Rectal smooth muscle tissue (tissue), 1 donor: Measurements from ENCODE around the gene LCOR.

Experiments used
- H3K27ac ChIP-seq: one replicate; pipeline ENCODE4 v1.7.0; 2013; ENCODE audit warnings: low read depth, low read length, inconsistent platforms
- H3K27me3 ChIP-seq: one replicate; pipeline ENCODE4 v1.7.0; 2013; ENCODE audit warnings: low read length; ENCODE audit not compliant: control insufficient read depth, insufficient read depth
- H3K36me3 ChIP-seq: one replicate; pipeline ENCODE4 v1.7.0; 2013; ENCODE audit warnings: low read length; ENCODE audit not compliant: control insufficient read depth, insufficient read depth
- H3K4me1 ChIP-seq: one replicate; pipeline ENCODE4 v1.7.0; 2013; ENCODE audit warnings: low read length; ENCODE audit not compliant: control insufficient read depth, insufficient read depth
- H3K4me3 ChIP-seq: one replicate; pipeline ENCODE4 v1.7.0; 2013; ENCODE audit warnings: low read length
- H3K9ac ChIP-seq: one replicate; pipeline ENCODE4 v1.7.0; 2013; ENCODE audit warnings: low read length

Gene LCOR

GRCh38 chr10:96904648-96905047, 72.5 kb downstream of the LCOR start:
- H3K36me3 ChIP-seq = no peaks in the 10 kb centered on the region
- no peak overlapping the region for H3K9ac ChIP-seq
- no peaks in the 10 kb centered on the region for H3K27me3 ChIP-seq
- no peak overlapping the region for H3K4me3 ChIP-seq
- H3K27ac ChIP-seq = no peak overlapping the region
- H3K4me1 ChIP-seq = no peaks in the 10 kb centered on the region

- no peaks in the 10 kb centered on the region for H3K27me3 ChIP-seq
- H3K9ac ChIP-seq = no peak overlapping the region
- H3K4me1 ChIP-seq = no peaks in the 10 kb centered on the region
- no peak overlapping the region for H3K27ac ChIP-seq
- no peak overlapping the region for H3K4me3 ChIP-seq
- no peaks in the 10 kb centered on the region for H3K36me3 ChIP-seq
These were observed 74.8 kb downstream of the LCOR start for GRCh38 chr10:96906864-96907263.

GRCh38 chr10:96910488-96911395, 78.6 kb downstream of the LCOR start:
- H3K27ac ChIP-seq = no peak overlapping the region
- H3K36me3 ChIP-seq = no peaks in the 10 kb centered on the region
- no peak overlapping the region for H3K9ac ChIP-seq
- H3K4me1 ChIP-seq = no peaks in the 10 kb centered on the region
- H3K4me3 ChIP-seq = no peak overlapping the region
- H3K27me3 ChIP-seq = no peaks in the 10 kb centered on the region

GRCh38 chr10:96912405-96912804, 80.3 kb downstream of the LCOR start:
- H3K9ac ChIP-seq = no peak overlapping the region
- no peaks in the 10 kb centered on the region for H3K4me1 ChIP-seq
- no peak overlapping the region for H3K4me3 ChIP-seq
- no peaks in the 10 kb centered on the region for H3K27me3 ChIP-seq
- H3K36me3 ChIP-seq = no peaks in the 10 kb centered on the region
- no peak overlapping the region for H3K27ac ChIP-seq

- H3K27ac ChIP-seq = no peak overlapping the region
- H3K9ac ChIP-seq = no peak overlapping the region
These were observed 81.8 kb downstream of the LCOR start for GRCh38 chr10:96913906-96914305.

GRCh38 chr10:96917628-96918027, 85.5 kb downstream of the LCOR start:
- Histone ChIP-seq H3K9ac (no peak overlapping the region), H3K4me3 (no peak overlapping the region), H3K36me3 (no peaks in the 10 kb centered on the region), H3K27ac (no peak overlapping the region), H3K27me3 (no peaks in the 10 kb centered on the region), H3K4me1 (no peaks in the 10 kb centered on the region)

More at GRCh38 chr10:96913906-96914305, 81.8 kb downstream of the LCOR start:
- Histone ChIP-seq H3K4me3 (no peak overlapping the region), H3K27me3 (no peaks in the 10 kb centered on the region), H3K4me1 (no peaks in the 10 kb centered on the region), H3K36me3 (no peaks in the 10 kb centered on the region)

- Histone ChIP-seq H3K9ac (no peak overlapping the region), H3K27me3 (no peaks in the 10 kb centered on the region), H3K36me3 (no peaks in the 10 kb centered on the region), H3K4me1 (no peaks in the 10 kb centered on the region), H3K4me3 (no peak overlapping the region), H3K27ac (no peak overlapping the region)
These were observed 86.3 kb downstream of the LCOR start for GRCh38 chr10:96918214-96919002.

GRCh38 chr10:96919785-96920430, 87.8 kb downstream of the LCOR start:
- Histone ChIP-seq H3K4me3 (no peak overlapping the region), H3K36me3 (no peaks in the 10 kb centered on the region), H3K9ac (no peak overlapping the region), H3K4me1 (no peaks in the 10 kb centered on the region), H3K27me3 (no peaks in the 10 kb centered on the region), H3K27ac (no peak overlapping the region)

- H3K36me3 ChIP-seq = no peaks in the 10 kb centered on the region
- H3K4me3 ChIP-seq = no peak overlapping the region
- H3K9ac ChIP-seq = no peak overlapping the region
- H3K27me3 ChIP-seq = no peaks in the 10 kb centered on the region
- no peaks in the 10 kb centered on the region for H3K4me1 ChIP-seq
- no peak overlapping the region for H3K27ac ChIP-seq
These were observed 89.6 kb downstream of the LCOR start for GRCh38 chr10:96921655-96922054.

- no peaks in the 10 kb centered on the region for H3K4me1 ChIP-seq
- H3K36me3 ChIP-seq = no peaks in the 10 kb centered on the region
- no peak overlapping the region for H3K9ac ChIP-seq
- H3K27ac ChIP-seq = no peak overlapping the region
- no peaks in the 10 kb centered on the region for H3K27me3 ChIP-seq
- H3K4me3 ChIP-seq = no peak overlapping the region
These were observed 91.2 kb downstream of the LCOR start for GRCh38 chr10:96922978-96923948.

GRCh38 chr10:96924861-96925260, 92.8 kb downstream of the LCOR start:
- no peak overlapping the region for H3K4me3 ChIP-seq
- H3K27me3 ChIP-seq = no peaks in the 10 kb centered on the region
- H3K4me1 ChIP-seq = no peaks in the 10 kb centered on the region
- H3K9ac ChIP-seq = no peak overlapping the region
- no peak overlapping the region for H3K27ac ChIP-seq
- no peaks in the 10 kb centered on the region for H3K36me3 ChIP-seq
